GM23338 (cell line): ENCODE data around the gene ARHGEF1. TPM values are rescaled to one million over a fixed set of nuclear protein-coding genes. Genes with fewer than 3 reads are reported as not detected.

Source experiments
- ATAC-seq: fragments of 200-7000 bp; cut with Tn5 transposase; 3 replicates; pipeline ENCODE4 v1.9.1; 2020
- DNase-seq: peaks from one replicate; pipeline ENCODE4 v3.0.0-alpha.2; 2015; ENCODE audit warnings: low spot score
- H2AFZ ChIP-seq: fragments of 200-600 bp; sonication (generic); 2 replicates; pipeline ENCODE4 v1.8.0; 2016; ENCODE audit warnings: antibody characterized with exemption, mild to moderate bottlenecking, moderate library complexity
- H3F3A ChIP-seq: fragments of 200-600 bp; sonication (generic); replicated peaks from 2 replicates; pipeline ENCODE4 v1.8.0; 2017; ENCODE audit warnings: antibody characterized with exemption, mixed run types, low read depth
- H3K27ac ChIP-seq: fragments of 200-600 bp; sonication (generic); 2 replicates; pipeline ENCODE4 v1.6.1; 2016; ENCODE audit warnings: low read depth
- H3K27me3 ChIP-seq: fragments of 200-600 bp; sonication (generic); 2 replicates; pipeline ENCODE4 v1.8.0; 2016; ENCODE audit warnings: mild to moderate bottlenecking, mixed run types, moderate library complexity; ENCODE audit not compliant: insufficient read depth
- H3K36me3 ChIP-seq: fragments of 200-600 bp; sonication (generic); 2 replicates; pipeline ENCODE4 v1.8.0; 2016; ENCODE audit warnings: mild to moderate bottlenecking; ENCODE audit not compliant: insufficient read depth
- H3K4me1 ChIP-seq: fragments of 200-600 bp; sonication (generic); 2 replicates; pipeline ENCODE4 v1.8.0; 2016; ENCODE audit warnings: mild to moderate bottlenecking, moderate library complexity; ENCODE audit not compliant: insufficient read depth
- H3K4me2 ChIP-seq: fragments of 200-600 bp; sonication (generic); 2 replicates; pipeline ENCODE4 v1.7.1; 2017; ENCODE audit warnings: mixed run types
- H3K4me3 ChIP-seq: fragments of 200-600 bp; sonication (generic); 2 replicates; pipeline ENCODE4 v1.6.1; 2016; ENCODE audit warnings: mixed run types
- H3K79me2 ChIP-seq: fragments of 200-600 bp; sonication (generic); replicated peaks from 2 replicates; pipeline ENCODE4 v1.8.0; 2017; ENCODE audit warnings: mild to moderate bottlenecking; ENCODE audit not compliant: insufficient read depth
- H3K9me2 ChIP-seq: fragments of 200-600 bp; sonication (generic); 2 replicates; pipeline ENCODE4 v1.8.0; 2017; ENCODE audit not compliant: insufficient read depth
- H4K20me1 ChIP-seq: fragments of 200-600 bp; sonication (generic); replicated peaks from 2 replicates; pipeline ENCODE4 v1.8.0; 2017; ENCODE audit warnings: mild to moderate bottlenecking; ENCODE audit not compliant: insufficient read depth
- H3K27ac Mint-ChIP-seq: 2 replicates; pipeline ENCODE4 v1.8.0; 2020; ENCODE audit warnings: inconsistent platforms, mild to moderate bottlenecking, moderate library complexity, mixed read lengths
- H3K27me3 Mint-ChIP-seq: 3 replicates; pipeline ENCODE4 v1.8.0; 2022; ENCODE audit warnings: low read depth, mild to moderate bottlenecking, moderate library complexity, mixed read lengths, inconsistent platforms; ENCODE audit not compliant: insufficient read depth, poor library complexity
- H3K36me3 Mint-ChIP-seq: 3 replicates; pipeline ENCODE4 v1.8.0; 2021; ENCODE audit warnings: low read depth, mild to moderate bottlenecking, inconsistent platforms, moderate library complexity, mixed read lengths
- H3K4me1 Mint-ChIP-seq: 3 replicates; pipeline ENCODE4 v1.8.0; 2020; ENCODE audit warnings: mild to moderate bottlenecking, inconsistent platforms, mixed read lengths
- H3K4me3 Mint-ChIP-seq: 3 replicates; pipeline ENCODE4 v1.8.0; 2021; ENCODE audit warnings: moderate library complexity, mild to moderate bottlenecking, inconsistent platforms, mixed read lengths
- H3K9me3 Mint-ChIP-seq: 3 replicates; pipeline ENCODE4 v1.8.0; 2020; ENCODE audit warnings: moderate library complexity, mild to moderate bottlenecking, inconsistent platforms, mixed read lengths
- CREB1 ChIP-seq: fragments of 250-450 bp; sonication (Bioruptor Pico); IDR thresholded peaks from 2 replicates; pipeline ENCODE4 v1.5.0; 2020; ENCODE audit warnings: low read depth, mild to moderate bottlenecking, moderate library complexity
- CTCF ChIP-seq, 2 experiments: fragments of 200-600 bp in 1 of 2; sonication (generic) in 1 of 2; conservative IDR thresholded peaks; 2 replicates each; pipeline versions ENCODE4 v1.5.1 to v1.6.1; 2016 to 2017; ENCODE audit warnings: antibody characterized with exemption in 2 of 2, low read depth in 2 of 2, mild to moderate bottlenecking in 2 of 2, moderate library complexity in 1 of 2
- ETS1 ChIP-seq: IDR thresholded peaks from 2 replicates; pipeline ENCODE4 v1.6.1; 2016; ENCODE audit warnings: antibody characterized with exemption
- EZH2phosphoT487 ChIP-seq: fragments of 200-600 bp; sonication (generic); IDR thresholded peaks from one replicate; pipeline ENCODE4 v1.8.1; 2018; ENCODE audit warnings: antibody characterized with exemption; ENCODE audit not compliant: unreplicated experiment
- JUNB ChIP-seq: IDR thresholded peaks from one replicate; pipeline ENCODE4 v1.6.1; 2016; ENCODE audit warnings: antibody characterized with exemption; ENCODE audit not compliant: unreplicated experiment
- POLR2AphosphoS5 ChIP-seq: IDR thresholded peaks from 2 replicates; pipeline ENCODE4 v1.6.1; 2016; ENCODE audit warnings: antibody characterized with exemption, low read depth
- REST ChIP-seq: IDR thresholded peaks from one replicate; pipeline ENCODE4 v1.6.1; 2018; ENCODE audit warnings: antibody characterized with exemption; ENCODE audit not compliant: unreplicated experiment
- STAT1 ChIP-seq: IDR thresholded peaks from one replicate; pipeline ENCODE4 v1.6.1; 2016; ENCODE audit warnings: antibody characterized with exemption; ENCODE audit not compliant: unreplicated experiment
- ZNF331 ChIP-seq: fragments of 250-450 bp; sonication (Bioruptor Pico); IDR thresholded peaks from 2 replicates; pipeline ENCODE4 v1.5.0; 2020; ENCODE audit warnings: low read depth, mild to moderate bottlenecking, moderate library complexity
- ZNF462 ChIP-seq: fragments of 250-450 bp; sonication (Bioruptor Pico); IDR thresholded peaks from 2 replicates; pipeline ENCODE4 v1.5.0; 2020; ENCODE audit warnings: mild to moderate bottlenecking, moderate library complexity
- polyA plus RNA-seq: library from polyadenylated mRNA; unstranded; fragments of >200 nt; fragmentation: Nextera tagmentation; extraction: Ambion mirVana; gene quantifications from 2 replicates; pipeline ENCODE4 v1.2.1, GENCODE V29; 2016
- total RNA-seq: library from RNA; depleted of rRNA; stranded (reverse); fragments of >200 nt; shearing (Covaris generic); gene quantifications from 2 replicates; pipeline ENCODE4 v1.2.3, GENCODE V29; 2014

ARHGEF1 gene
- total and polyA plus RNA-seq, 2 experiments from 2014 or later = 41.3 to 44.7 TPM

GRCh38 chr19:41837981-41838708 is 44.8 kb upstream of the ARHGEF1 start:
- Mint-ChIP-seq H3K36me3 (no peaks in the 10 kb centered on the region), H3K4me3 (no peak overlapping the region), H3K4me1 (no peaks in the 10 kb centered on the region), H3K9me3 (no peaks in the 10 kb centered on the region), H3K27ac (no peak overlapping the region), H3K27me3 (peaks cover 9% of the 10 kb centered on the region)
- no peaks in the 10 kb centered on the region for H3F3A ChIP-seq
- no peaks in the 10 kb centered on the region for H3K79me2 ChIP-seq
- H3K36me3 ChIP-seq = no peaks in the 10 kb centered on the region
- 0 out of 2 replicates have a peak, but pooled peaks cover 2% of the 10 kb centered on the region for H3K9me2 ChIP-seq
- no peak overlapping the region for H3K4me2 ChIP-seq
- H3K4me3 ChIP-seq = no peak overlapping the region
- H3K4me1 ChIP-seq = no peaks in the 10 kb centered on the region
- H2AFZ ChIP-seq = no peak overlapping the region
- H4K20me1 ChIP-seq = no peaks in the 10 kb centered on the region
- no peak for ATAC-seq
- H3K27ac ChIP-seq = no peak overlapping the region
- DNase-seq = no peak
- H3K27me3 ChIP-seq = no peaks in the 10 kb centered on the region
- no peak for TF ChIP-seq ETS1
- no peak for TF ChIP-seq CREB1 (CRISPR knock-in tag)
- TF ChIP-seq CTCF (conservative IDR thresholded peaks at IDR 0.05; ENCODE audit: low read depth in 2 of 2) = no peak
- no peak for TF ChIP-seq ZNF462 (CRISPR knock-in tag)
- TF ChIP-seq JUNB = no peak
- no peak for TF ChIP-seq POLR2AphosphoS5
- TF ChIP-seq STAT1 = no peak
- TF ChIP-seq EZH2phosphoT487 = no peak
- TF ChIP-seq ZNF331 (CRISPR knock-in tag) = no peak
- no peak for TF ChIP-seq REST
